Activated CD8-positive, alpha-beta memory T cell treated with anti-CD3 and anti-CD28 coated beads, Interleukin-2, amount 50 U/mL, for 4 hours (primary cell): Measurements from ENCODE around the gene ZMYND8.

ENCODE experiments used
- DNase-seq: peaks from one replicate; pipeline ENCODE4 v3.0.0-alpha.2; 2020

The ZMYND8 gene

GRCh38 chr20:47167846-47168245 is 188.7 kb downstream of the ZMYND8 start:
- DNase-seq, result no peak

GRCh38 chr20:47165376-47165865 is 191.1 kb downstream of the ZMYND8 start:
- no peak for DNase-seq

- no peak for DNase-seq
Observed at GRCh38 chr20:47164140-47164539, 192.4 kb downstream of the ZMYND8 start.

- DNase-seq, result no peak
Observed at GRCh38 chr20:47161411-47161810, 195.1 kb downstream of the ZMYND8 start.

GRCh38 chr20:47160992-47161391 is 195.5 kb downstream of the ZMYND8 start:
- no peak for DNase-seq

- no peak for DNase-seq
Observed at GRCh38 chr20:47160240-47160639, 196.3 kb downstream of the ZMYND8 start.
